Measurements from ENCODE around the gene PATE4.

DNA sequence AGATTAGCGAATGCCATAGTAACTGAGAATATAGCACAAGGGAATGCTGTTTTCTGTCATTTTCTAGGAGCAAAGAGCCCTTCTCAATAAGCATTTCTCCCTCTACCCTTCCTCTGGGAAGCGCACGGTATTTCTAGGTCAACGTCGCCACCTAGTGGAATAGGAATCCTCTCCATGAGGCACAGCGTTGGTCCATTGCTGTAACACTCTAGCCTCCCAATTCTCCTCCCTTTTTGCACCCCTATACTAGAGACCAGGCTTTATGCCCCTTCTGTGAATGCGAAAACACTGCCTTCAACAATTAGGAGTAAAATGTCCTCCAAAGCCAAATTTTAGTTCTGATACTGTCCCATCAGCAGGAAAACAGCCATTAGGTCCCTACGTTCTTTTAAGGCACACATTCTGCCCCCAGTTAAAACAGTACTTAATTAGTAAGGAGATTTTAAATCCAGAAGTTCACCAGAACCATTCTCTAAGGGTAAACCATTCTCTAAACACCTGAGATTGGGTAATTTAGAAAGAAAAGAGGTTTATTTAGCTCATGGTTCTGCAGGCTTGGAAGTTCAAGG is 41.5 kb downstream of the PATE4 start:
- TF ChIP-seq, protein P1, sequence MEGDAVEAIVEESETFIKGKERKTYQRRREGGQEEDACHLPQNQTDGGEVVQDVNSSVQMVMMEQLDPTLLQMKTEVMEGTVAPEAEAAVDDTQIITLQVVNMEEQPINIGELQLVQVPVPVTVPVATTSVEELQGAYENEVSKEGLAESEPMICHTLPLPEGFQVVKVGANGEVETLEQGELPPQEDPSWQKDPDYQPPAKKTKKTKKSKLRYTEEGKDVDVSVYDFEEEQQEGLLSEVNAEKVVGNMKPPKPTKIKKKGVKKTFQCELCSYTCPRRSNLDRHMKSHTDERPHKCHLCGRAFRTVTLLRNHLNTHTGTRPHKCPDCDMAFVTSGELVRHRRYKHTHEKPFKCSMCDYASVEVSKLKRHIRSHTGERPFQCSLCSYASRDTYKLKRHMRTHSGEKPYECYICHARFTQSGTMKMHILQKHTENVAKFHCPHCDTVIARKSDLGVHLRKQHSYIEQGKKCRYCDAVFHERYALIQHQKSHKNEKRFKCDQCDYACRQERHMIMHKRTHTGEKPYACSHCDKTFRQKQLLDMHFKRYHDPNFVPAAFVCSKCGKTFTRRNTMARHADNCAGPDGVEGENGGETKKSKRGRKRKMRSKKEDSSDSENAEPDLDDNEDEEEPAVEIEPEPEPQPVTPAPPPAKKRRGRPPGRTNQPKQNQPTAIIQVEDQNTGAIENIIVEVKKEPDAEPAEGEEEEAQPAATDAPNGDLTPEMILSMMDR (IDR thresholded peaks at IDR 0.05 in 2 of 3, conservative IDR thresholded peaks at IDR 0.05 in 1 of 3; ENCODE audit: borderline replicate concordance in 1 of 3, insufficient read depth in 1 of 3, low read depth in 2 of 3, low read length in 2 of 3): peak; percentile 71 to 85 (median 80)
- TF ChIP-seq POLR2AphosphoS5 (IDR thresholded peaks at IDR 0.05; ENCODE audit: low read depth, low read length) (no peak), RAD21 (IDR thresholded peaks at IDR 0.05; ENCODE audit: low read depth) (peak; percentile 90), EZH2phosphoT487 (IDR thresholded peaks at IDR 0.05; ENCODE audit: borderline replicate concordance) (no peak)
- TF ChIP-seq, protein P2, sequence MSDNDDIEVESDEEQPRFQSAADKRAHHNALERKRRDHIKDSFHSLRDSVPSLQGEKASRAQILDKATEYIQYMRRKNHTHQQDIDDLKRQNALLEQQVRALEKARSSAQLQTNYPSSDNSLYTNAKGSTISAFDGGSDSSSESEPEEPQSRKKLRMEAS (IDR thresholded peaks at IDR 0.05): no peak
